Endothelial cell of umbilical vein (primary cell): ENCODE data around the gene C9orf152. TPM values are rescaled to one million over a fixed set of nuclear protein-coding genes. Genes with fewer than 3 reads are reported as not detected.

ENCODE experiments used
- BruUV-seq: library from RNA; stranded (reverse); fragments of 400-500 nt; replicated peaks from 2 replicates; lab custom pipeline; 2021; lab: Mats Ljungman, UMichigan
- CTCF ChIA-PET: fragments of 300-600, 350-600 bp; sonication (Branson Sonifier 250); formaldehyde crosslinking; loops from one replicate; lab custom pipeline; 2021; ENCODE audit warnings: antibody characterized with exemption, inconsistent platforms; lab: Charles Lee
- POLR2A ChIA-PET: fragments of 300-600, 350-600 bp; sonication (Branson Sonifier 250); formaldehyde crosslinking; loops from one replicate; lab custom pipeline; 2021; ENCODE audit warnings: antibody characterized with exemption, inconsistent platforms; lab: Charles Lee
- DNase-seq: peaks from one replicate; pipeline ENCODE4 v3.0.0-alpha.2; 2011; ENCODE audit warnings: low read depth, low spot score
- FAIRE-seq: peaks from 2 replicates; lab custom pipeline; 2011; peaks lifted over from hg19 to GRCh38; lab: Jason Lieb, UNC
- H2AFZ ChIP-seq: 2 replicates; pipeline ENCODE4 v1.6.0; 2012; ENCODE audit warnings: low read depth, low read length, control low read depth, inconsistent platforms
- H3K27ac ChIP-seq: 2 replicates; pipeline ENCODE4 v1.5.1; 2011; ENCODE audit warnings: low read depth, mild to moderate bottlenecking, control low read depth, low read length, moderate library complexity; ENCODE audit not compliant: insufficient read depth
- H3K27me3 ChIP-seq, 2 experiments: 2 replicates each; pipeline versions ENCODE4 v1.6.0 to v1.6.1; 2011; ENCODE audit warnings: low read length in 2 of 2, mixed read lengths in 1 of 2; ENCODE audit not compliant: control insufficient read depth in 2 of 2, insufficient read depth in 2 of 2
- H3K36me3 ChIP-seq, 2 experiments: 2 replicates in 1 of 2; 3 replicates in 1 of 2; pipeline ENCODE4 v1.5.1; 2011; ENCODE audit warnings: low read length in 2 of 2, mild to moderate bottlenecking in 1 of 2, moderate library complexity in 1 of 2; ENCODE audit not compliant: control insufficient read depth in 2 of 2, insufficient read depth in 2 of 2; ENCODE audit errors: extremely low read depth in 1 of 2
- H3K4me1 ChIP-seq: 3 replicates; pipeline ENCODE4 v1.5.1; 2011; ENCODE audit warnings: mild to moderate bottlenecking, low read length; ENCODE audit not compliant: control insufficient read depth, insufficient read depth; ENCODE audit errors: extremely low read depth
- H3K4me2 ChIP-seq: 2 replicates; pipeline ENCODE4 v1.6.1; 2011; ENCODE audit warnings: low read length, control low read depth, mixed read lengths; ENCODE audit not compliant: insufficient read depth
- H3K4me3 ChIP-seq, 3 experiments: fragments of 200-600 bp in 1 of 3; sonication (generic), shearing (Covaris generic) in 1 of 3; replicated peaks in 1 of 3; 2 replicates each; pipeline ENCODE4 v1.5.1; 2011 to 2016; ENCODE audit warnings: control low read depth in 3 of 3, low read length in 3 of 3, mild to moderate bottlenecking in 2 of 3, inconsistent platforms in 1 of 3, low read depth in 1 of 3, moderate library complexity in 1 of 3; ENCODE audit not compliant: insufficient read depth in 1 of 3
- H3K79me2 ChIP-seq: 2 replicates; pipeline ENCODE4 v1.6.0; 2012; ENCODE audit warnings: low read length, inconsistent platforms; ENCODE audit not compliant: control insufficient read depth, insufficient read depth
- H3K9ac ChIP-seq: replicated peaks from 2 replicates; pipeline ENCODE3; 2011; ENCODE audit warnings: low read length, control low read depth; ENCODE audit not compliant: insufficient read depth; ENCODE audit errors: extremely low read depth
- H3K9me1 ChIP-seq: replicated peaks from 3 replicates; pipeline ENCODE4 v1.6.0; 2011; ENCODE audit warnings: mild to moderate bottlenecking, low read length; ENCODE audit not compliant: control insufficient read depth, insufficient read depth; ENCODE audit errors: extremely low read depth
- H3K9me3 ChIP-seq: replicated peaks from 2 replicates; pipeline ENCODE4 v1.5.1; 2012; ENCODE audit warnings: low read length, inconsistent platforms; ENCODE audit not compliant: control insufficient read depth, insufficient read depth
- H4K20me1 ChIP-seq: replicated peaks from 2 replicates; pipeline ENCODE3; 2011; ENCODE audit warnings: mild to moderate bottlenecking, low read length; ENCODE audit not compliant: control insufficient read depth, insufficient read depth; ENCODE audit errors: extremely low read depth
- EZH2 ChIP-seq: IDR thresholded peaks from 2 replicates; pipeline ENCODE4 v1.6.1; 2012; ENCODE audit warnings: borderline replicate concordance, low read depth, mild to moderate bottlenecking, moderate library complexity, low read length, inconsistent platforms; ENCODE audit not compliant: severe bottlenecking
- FOS ChIP-seq: IDR thresholded peaks from 2 replicates; pipeline ENCODE4 v1.6.1; 2011; ENCODE audit warnings: mild to moderate bottlenecking, low read length, moderate library complexity, borderline replicate concordance; ENCODE audit not compliant: insufficient read depth
- GATA2 ChIP-seq: IDR thresholded peaks from 2 replicates; pipeline ENCODE4 v1.7.0; 2011; ENCODE audit warnings: low read depth, mild to moderate bottlenecking, moderate library complexity, mixed read lengths, low read length; ENCODE audit not compliant: insufficient read length, insufficient read depth
- JUN ChIP-seq: IDR thresholded peaks from 2 replicates; pipeline ENCODE4 v1.6.1; 2011; ENCODE audit warnings: borderline replicate concordance, low read depth; ENCODE audit not compliant: insufficient read length, insufficient read depth
- MAX ChIP-seq: IDR thresholded peaks from 2 replicates; pipeline ENCODE4 v1.6.1; 2011; ENCODE audit not compliant: insufficient read depth, insufficient read length
- MYC ChIP-seq: IDR thresholded peaks from one replicate; pipeline ENCODE4 v1.6.1; 2011; ENCODE audit warnings: mild to moderate bottlenecking, low read depth, low read length
- POLR2A ChIP-seq: IDR thresholded peaks from 2 replicates; pipeline ENCODE4 v1.6.1; 2012; ENCODE audit warnings: low read depth, mild to moderate bottlenecking, control low read depth, low read length
- POLR2AphosphoS5 ChIP-seq: IDR thresholded peaks from 2 replicates; pipeline ENCODE4 v1.6.1; 2012; ENCODE audit warnings: low read depth, mild to moderate bottlenecking, control low read depth, low read length, moderate library complexity; ENCODE audit not compliant: insufficient read depth
- dilution Hi-C: fragments of 300-500 bp; cut with MboI; formaldehyde crosslinking; loops from one replicate; pipeline ENCODE4 v1.15.0; 2019; ENCODE audit warnings: low sequenced_read_pairs; ENCODE audit not compliant: extremely low pct_ligation_motif_present
- intact Hi-C: fragments of 100-400 bp; cut with micrococcal nuclease; formaldehyde crosslinking; loops from one replicate; pipeline ENCODE4 v1.10.0; 2022
- polyA plus RNA-seq, 4 experiments: library from polyadenylated mRNA; depleted of rRNA in 3 of 4; stranded (reverse) in 3 of 4; unstranded in 1 of 4; fragments of >200 nt; gene quantifications; 2 replicates each; pipeline versions ENCODE4 v1.2.1 to v1.2.3, GENCODE V29; 2011 to 2012; ENCODE audit warnings: missing spikeins in 1 of 4
- total RNA-seq: library from RNA; stranded (reverse); gene quantifications from 2 replicates; pipeline ENCODE4 v1.2.3, GENCODE V29; 2021
- TF ChIP-seq, protein P1 (sequence below), 2 donors: IDR thresholded peaks; 1 replicate in 1 of 2; 2 replicates in 1 of 2; pipeline ENCODE4 v1.5.1; 2011; ENCODE audit warnings: low read length in 2 of 2, mild to moderate bottlenecking in 2 of 2, moderate library complexity in 2 of 2, control low read depth in 1 of 2, inconsistent platforms in 1 of 2, low read depth in 1 of 2; ENCODE audit not compliant: insufficient read depth in 1 of 2; ENCODE audit errors: extremely low read depth in 1 of 2

C9orf152 gene
- total and polyA plus RNA-seq, 2 donors (not counting 3 experiments of a cell fraction or from before 2014, with no cell fraction given) = not detected

GRCh38 chr9:110186254-110186653, 21.7 kb downstream of the C9orf152 start:
- no peaks in the 10 kb centered on the region for H3K4me1 ChIP-seq

GRCh38 chr9:110185806-110186205, 22.2 kb downstream of the C9orf152 start:
- no peak for TF ChIP-seq POLR2AphosphoS5
- no peak for TF ChIP-seq POLR2A
- no peak for TF ChIP-seq MYC
- no peak for TF ChIP-seq MAX
- TF ChIP-seq, protein P1, sequence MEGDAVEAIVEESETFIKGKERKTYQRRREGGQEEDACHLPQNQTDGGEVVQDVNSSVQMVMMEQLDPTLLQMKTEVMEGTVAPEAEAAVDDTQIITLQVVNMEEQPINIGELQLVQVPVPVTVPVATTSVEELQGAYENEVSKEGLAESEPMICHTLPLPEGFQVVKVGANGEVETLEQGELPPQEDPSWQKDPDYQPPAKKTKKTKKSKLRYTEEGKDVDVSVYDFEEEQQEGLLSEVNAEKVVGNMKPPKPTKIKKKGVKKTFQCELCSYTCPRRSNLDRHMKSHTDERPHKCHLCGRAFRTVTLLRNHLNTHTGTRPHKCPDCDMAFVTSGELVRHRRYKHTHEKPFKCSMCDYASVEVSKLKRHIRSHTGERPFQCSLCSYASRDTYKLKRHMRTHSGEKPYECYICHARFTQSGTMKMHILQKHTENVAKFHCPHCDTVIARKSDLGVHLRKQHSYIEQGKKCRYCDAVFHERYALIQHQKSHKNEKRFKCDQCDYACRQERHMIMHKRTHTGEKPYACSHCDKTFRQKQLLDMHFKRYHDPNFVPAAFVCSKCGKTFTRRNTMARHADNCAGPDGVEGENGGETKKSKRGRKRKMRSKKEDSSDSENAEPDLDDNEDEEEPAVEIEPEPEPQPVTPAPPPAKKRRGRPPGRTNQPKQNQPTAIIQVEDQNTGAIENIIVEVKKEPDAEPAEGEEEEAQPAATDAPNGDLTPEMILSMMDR (IDR thresholded peaks at IDR 0.05; ENCODE audit: extremely low read depth in 1 of 2, insufficient read depth in 1 of 2, low read depth in 1 of 2, low read length in 2 of 2) = no peak
- no peak for TF ChIP-seq JUN
- no peak for TF ChIP-seq FOS
- no peak for TF ChIP-seq EZH2
- no peak for TF ChIP-seq GATA2
- H3K9me1 ChIP-seq = no peaks in the 10 kb centered on the region
- no peaks in the 10 kb centered on the region for H3K79me2 ChIP-seq
- ChIA-PET POLR2A (no interaction called here), CTCF (interaction anchor here (3.4 to 4.6 kb wide), 5 partner anchors 8 to 438 kb away, joined by 28 to 155 read pairs (median 51); no protein-coding TSS in a partner anchor)
- no peak overlapping the region for H3K4me2 ChIP-seq
- dilution Hi-C loops (no loop called here), intact Hi-C loops (loop anchor here (10.0 kb wide), 1 partner anchor 269 kb away; no protein-coding TSS in a partner anchor)
- H3K9ac ChIP-seq = no peak overlapping the region
- FAIRE-seq (no peak), DNase-seq (no peak)
- H2AFZ ChIP-seq = no peak overlapping the region
- no peak overlapping the region for H3K27ac ChIP-seq
- no peaks in the 10 kb centered on the region for H4K20me1 ChIP-seq
- no peaks in the 10 kb centered on the region for H3K36me3 ChIP-seq
- no peak overlapping the region for H3K4me3 ChIP-seq
- no peaks in the 10 kb centered on the region for H3K4me1 ChIP-seq
- BruUV-seq = no TSS peak
- H3K27me3 ChIP-seq = peaks cover 5% of the 10 kb centered on the region in 2 experiments
- H3K9me3 ChIP-seq = no peaks in the 10 kb centered on the region

More at GRCh38 chr9:110186254-110186653, 21.7 kb downstream of the C9orf152 start:
- Histone ChIP-seq H3K9me1 (no peaks in the 10 kb centered on the region), H4K20me1 (no peaks in the 10 kb centered on the region), H3K36me3 (no peaks in the 10 kb centered on the region), H3K9ac (no peak overlapping the region), H3K9me3 (no peaks in the 10 kb centered on the region), H3K27ac (no peak overlapping the region), H2AFZ (no peak overlapping the region), H3K4me2 (no peak overlapping the region), H3K4me3 (no peak overlapping the region), H3K27me3 (peaks cover 5% of the 10 kb centered on the region in 2 experiments), H3K79me2 (no peaks in the 10 kb centered on the region)
- no peak for TF ChIP-seq GATA2
- POLR2A ChIA-PET = no interaction called here
- dilution Hi-C loops (no loop called here), intact Hi-C loops (loop anchor here (10.0 kb wide), 1 partner anchor 269 kb away; no protein-coding TSS in a partner anchor)
- CTCF ChIA-PET = interaction anchor here (3.4 to 4.6 kb wide), 5 partner anchors 7 to 437 kb away, joined by 28 to 155 read pairs (median 51); no protein-coding TSS in a partner anchor
- no peak for DNase-seq
- no TSS peak for BruUV-seq
- FAIRE-seq = no peak
